HepG2 (cell line): ENCODE measurements around the gene PCIF1. TPM values are rescaled to one million over a fixed set of nuclear protein-coding genes. Genes with fewer than 3 reads are reported as not detected.

ENCODE experiments used
- AGO2 ChIP-seq: fragments of 200-400 bp; formaldehyde crosslinking; optimal IDR thresholded peaks from 2 replicates; pipeline ENCODE3; 2017; ENCODE audit warnings: mild to moderate bottlenecking, low read depth, low read length, moderate library complexity
- AKAP8 ChIP-seq: sonication (generic); formaldehyde crosslinking; IDR thresholded peaks from 2 replicates; pipeline ENCODE4 v1.5.1; 2020; ENCODE audit warnings: mild to moderate bottlenecking, missing genetic modification reagents
- ATM ChIP-seq: fragments of 450-650 bp; IDR thresholded peaks from 2 replicates; pipeline ENCODE4 v1.7.1; 2017; ENCODE audit warnings: mild to moderate bottlenecking, borderline replicate concordance
- FOSL2 ChIP-seq: sonication (generic); formaldehyde crosslinking; IDR thresholded peaks from 2 replicates; pipeline ENCODE4 v1.4.0; 2020; ENCODE audit warnings: missing genetic modification reagents
- FOXA3 ChIP-seq: IDR thresholded peaks from 2 replicates; pipeline ENCODE4 v1.6.1; 2016; ENCODE audit warnings: missing genetic modification reagents, missing compliant biosample characterization
- FOXK1 ChIP-seq: sonication (generic); formaldehyde crosslinking; IDR thresholded peaks from 2 replicates; pipeline ENCODE4 v1.4.0; 2020; ENCODE audit warnings: low read depth, missing genetic modification reagents, borderline replicate concordance
- GPN1 ChIP-seq: sonication (generic); formaldehyde crosslinking; IDR thresholded peaks from 2 replicates; pipeline ENCODE4 v1.5.1; 2020; ENCODE audit warnings: missing genetic modification reagents, borderline replicate concordance
- NRL ChIP-seq: sonication (generic); formaldehyde crosslinking; IDR thresholded peaks from 2 replicates; pipeline ENCODE4 v1.5.0; 2020; ENCODE audit warnings: missing genetic modification reagents, mild to moderate bottlenecking, moderate library complexity, borderline replicate concordance
- POGZ ChIP-seq: sonication (generic); formaldehyde crosslinking; IDR thresholded peaks from 2 replicates; pipeline ENCODE4 v1.4.0; 2020; ENCODE audit warnings: mild to moderate bottlenecking, missing genetic modification reagents
- PREB ChIP-seq: sonication (generic); formaldehyde crosslinking; IDR thresholded peaks from 2 replicates; pipeline ENCODE4 v1.4.0; 2020; ENCODE audit warnings: missing genetic modification reagents
- SIN3A ChIP-seq: IDR thresholded peaks from 2 replicates; pipeline ENCODE4 v1.6.1; 2011; ENCODE audit warnings: low read depth, mild to moderate bottlenecking, control low read depth, low read length, borderline replicate concordance
- STAT6 ChIP-seq: sonication (generic); formaldehyde crosslinking; IDR thresholded peaks from 2 replicates; pipeline ENCODE4 v1.4.0; 2020; ENCODE audit warnings: missing genetic modification reagents, mild to moderate bottlenecking, borderline replicate concordance
- SYNCRIP ChIP-seq: fragments of 200-400 bp; formaldehyde crosslinking; IDR thresholded peaks from 2 replicates; pipeline ENCODE4 v1.6.1; 2018; ENCODE audit warnings: mild to moderate bottlenecking, low read depth, low read length; ENCODE audit not compliant: insufficient read depth
- ZKSCAN1 ChIP-seq: fragments of 150-350 bp; IDR thresholded peaks from 2 replicates; pipeline ENCODE4 v1.6.1; 2014; ENCODE audit warnings: low read length
- ZMYM3 ChIP-seq: sonication (generic); formaldehyde crosslinking; IDR thresholded peaks from 2 replicates; pipeline ENCODE4 v1.5.1; 2020; ENCODE audit warnings: mild to moderate bottlenecking, missing genetic modification reagents
- ZNF431 ChIP-seq: sonication (generic); formaldehyde crosslinking; IDR thresholded peaks from 2 replicates; pipeline ENCODE4 v1.9.0; 2022; ENCODE audit warnings: missing genetic modification reagents, low read depth, mild to moderate bottlenecking, borderline replicate concordance
- ZNF501 ChIP-seq: sonication (generic); formaldehyde crosslinking; IDR thresholded peaks from 2 replicates; pipeline ENCODE4 v1.5.1; 2020; ENCODE audit warnings: mild to moderate bottlenecking, moderate library complexity, missing genetic modification reagents
- ZNF546 ChIP-seq: sonication (generic); formaldehyde crosslinking; conservative IDR thresholded peaks from 2 replicates; pipeline ENCODE4 v1.8.1; 2023; ENCODE audit warnings: mild to moderate bottlenecking, missing genetic modification reagents
- ZNF577 ChIP-seq: sonication (generic); formaldehyde crosslinking; IDR thresholded peaks from 2 replicates; pipeline ENCODE4 v1.4.0; 2020; ENCODE audit warnings: mild to moderate bottlenecking, low read depth, missing genetic modification reagents, borderline replicate concordance
- ZNF609 ChIP-seq: sonication (generic); formaldehyde crosslinking; IDR thresholded peaks from 2 replicates; pipeline ENCODE4 v1.4.0; 2020; ENCODE audit warnings: mild to moderate bottlenecking, missing genetic modification reagents, borderline replicate concordance
- ZNF775 ChIP-seq: sonication (generic); formaldehyde crosslinking; IDR thresholded peaks from 2 replicates; pipeline ENCODE4 v1.4.0; 2020; ENCODE audit warnings: missing genetic modification reagents, mild to moderate bottlenecking, moderate library complexity, borderline replicate concordance
- polyA plus RNA-seq, 8 experiments: library from polyadenylated mRNA; depleted of rRNA in 3 of 8; stranded (reverse) in 7 of 8; unstranded in 1 of 8; fragments of >200 nt; fragmentation: Illumina TruSeq in 4 of 8; extraction: Trizol in 4 of 8; gene quantifications; 2 replicates each; pipeline versions ENCODE4 v1.2.1 to v1.2.3, GENCODE V29; 2011 to 2016; ENCODE audit warnings: low read depth in 4 of 8, missing spikeins in 1 of 8, mixed read lengths in 1 of 8; ENCODE audit not compliant: insufficient read depth in 1 of 8
- total RNA-seq, 5 experiments: library from RNA; depleted of rRNA; stranded (reverse); fragments of >200 nt; fragmentation: Illumina TruSeq; extraction: Trizol; gene quantifications; 2 replicates each; pipeline ENCODE4 v1.2.3, GENCODE V29; 2016; ENCODE audit warnings: low read depth in 1 of 5

Gene PCIF1
- total and polyA plus RNA-seq, 2 of the 13 experiments (the other 11 are each of a cell fraction or from before 2014, with no cell fraction given): 20.9 to 24.4 TPM

GRCh38 chr20:45946149-45946970, 11.9 kb downstream of the PCIF1 start (continued):
- peak; percentile 85; the same call in 1 of the 2 replicates for TF ChIP-seq ZNF609 (CRISPR knock-in tag)
- no peak for TF ChIP-seq ZNF546
- peak; percentile 81; the same call in 1 of the 2 replicates for TF ChIP-seq FOXK1 (CRISPR knock-in tag)
- no peak for TF ChIP-seq ZKSCAN1
- peak; percentile 68; the same call in 1 of the 2 replicates for TF ChIP-seq SIN3A
- peak; percentile 50 for TF ChIP-seq NRL
- TF ChIP-seq ZNF775 (CRISPR knock-in tag): no peak
- peak; percentile 93 for TF ChIP-seq ZNF431 (CRISPR knock-in tag)
- TF ChIP-seq ATM: no peak
- TF ChIP-seq ZNF577 (CRISPR knock-in tag): no peak
- no peak; the same call in 1 of the 2 replicates for TF ChIP-seq PREB (CRISPR knock-in tag)
- TF ChIP-seq SYNCRIP: no peak
- TF ChIP-seq AGO2: peak; percentile 88
- TF ChIP-seq POGZ (CRISPR knock-in tag): peak; percentile 84
- TF ChIP-seq AKAP8 (CRISPR knock-in tag): peak; percentile 88
- no peak for TF ChIP-seq GPN1
- peak; percentile 93 for TF ChIP-seq ZNF501 (CRISPR knock-in tag)
- peak; percentile 89 for TF ChIP-seq FOXA3 (CRISPR knock-in tag)
- TF ChIP-seq FOSL2 (CRISPR knock-in tag): peak; percentile 92
- TF ChIP-seq STAT6 (CRISPR knock-in tag): no peak
- peak; percentile 39 for TF ChIP-seq ZMYM3 (CRISPR knock-in tag)
